ENCODE data around the gene SUSD1. TPM values are rescaled to one million over a fixed set of nuclear protein-coding genes. Genes with fewer than 3 reads are reported as not detected.

SUSD1 gene
- total and polyA plus RNA-seq, 2 donors (not counting 3 experiments of a cell fraction or from before 2014, with no cell fraction given) = 33.1 to 37.8 TPM

DNA sequence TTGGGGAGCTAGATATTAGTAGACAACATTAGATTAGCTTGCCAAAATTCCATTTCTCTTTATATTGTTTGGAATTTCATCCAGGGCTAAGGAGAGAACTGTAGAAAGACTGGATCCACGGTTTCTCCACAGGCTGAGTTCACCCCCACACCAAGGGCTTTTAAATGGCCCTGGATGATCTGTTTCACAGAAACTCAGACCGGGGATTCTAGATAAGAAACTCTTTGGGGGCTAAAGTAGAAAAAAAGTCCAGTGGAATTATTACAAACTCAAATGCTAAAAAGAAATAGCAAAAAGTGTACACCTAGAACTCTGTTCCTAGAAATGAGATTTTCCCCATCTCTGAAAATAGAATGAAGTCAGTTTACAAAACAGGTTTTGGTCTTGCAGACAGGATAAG is 80.9 kb downstream of the SUSD1 start:
- Histone ChIP-seq H3K4me3 (replicated peaks in 1 of 3; ENCODE audit: insufficient read depth in 1 of 3, low read depth in 1 of 3, low read length in 3 of 3) (no peak overlapping the region), H2AFZ (ENCODE audit: low read depth, low read length) (no peak overlapping the region), H4K20me1 (replicated peaks; ENCODE audit: control insufficient read depth, extremely low read depth, insufficient read depth, low read length) (no peaks in the 10 kb centered on the region), H3K36me3 (ENCODE audit: control insufficient read depth in 2 of 2, extremely low read depth in 1 of 2, insufficient read depth in 2 of 2, low read length in 2 of 2) (no peaks in the 10 kb centered on the region), H3K9me1 (replicated peaks; ENCODE audit: control insufficient read depth, extremely low read depth, insufficient read depth, low read length) (no peaks in the 10 kb centered on the region), H3K27me3 (ENCODE audit: control insufficient read depth in 2 of 2, insufficient read depth in 2 of 2, low read length in 2 of 2) (no peaks in the 10 kb centered on the region), H3K27ac (ENCODE audit: insufficient read depth, low read depth, low read length) (no peak overlapping the region), H3K4me1 (ENCODE audit: control insufficient read depth, extremely low read depth, insufficient read depth, low read length) (no peaks in the 10 kb centered on the region), H3K9ac (replicated peaks; ENCODE audit: extremely low read depth, insufficient read depth, low read length) (no peak overlapping the region), H3K79me2 (ENCODE audit: control insufficient read depth, insufficient read depth, low read length) (no peaks in the 10 kb centered on the region), H3K4me2 (ENCODE audit: insufficient read depth, low read length) (no peak overlapping the region), H3K9me3 (replicated peaks; ENCODE audit: control insufficient read depth, insufficient read depth, low read length) (no peaks in the 10 kb centered on the region)
- dilution Hi-C loops (cut with MboI; ENCODE audit: extremely low pct_ligation_motif_present, low sequenced_read_pairs) = no loop called here
- CTCF ChIA-PET = interaction anchor here (0.9 to 2.4 kb wide), 10 partner anchors 10 to 699 kb away, joined by 3 to 11 read pairs (median 4); partner anchors contain the start of gene PTBP3
- BruUV-seq (replicated peaks) = no TSS peak
- DNase-seq (ENCODE audit: low read depth, low spot score) (no peak), FAIRE-seq (no peak)
- intact Hi-C loops (cut with micrococcal nuclease) = loop anchor here (10.0 kb wide), 1 partner anchor 721 kb away; no protein-coding TSS in a partner anchor
- POLR2A ChIA-PET = no interaction called here
- TF ChIP-seq POLR2AphosphoS5 (IDR thresholded peaks at IDR 0.05; ENCODE audit: insufficient read depth, low read depth, low read length) (no peak), FOS (IDR thresholded peaks at IDR 0.05; ENCODE audit: borderline replicate concordance, insufficient read depth, low read length) (no peak), POLR2A (IDR thresholded peaks at IDR 0.05; ENCODE audit: low read depth, low read length) (no peak)

DNA sequence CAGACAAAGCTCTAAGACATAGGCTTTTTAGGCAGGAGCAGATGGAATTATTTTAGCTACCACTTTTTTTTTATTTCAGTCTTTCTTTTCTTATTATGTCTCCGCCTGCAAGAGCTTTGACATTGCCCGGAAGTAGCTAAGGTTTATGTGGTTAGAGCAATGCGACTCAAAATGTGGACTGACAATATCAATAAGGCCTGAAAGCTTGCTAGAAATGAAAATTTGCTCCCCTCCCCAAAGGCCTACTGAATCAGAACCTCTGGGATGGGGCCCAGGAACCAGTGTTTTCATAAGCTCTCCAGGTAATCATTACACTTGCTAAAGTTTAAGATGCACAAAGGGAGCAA is 81.3 kb downstream of the SUSD1 start:
- Histone ChIP-seq H3K27me3 (ENCODE audit: control insufficient read depth in 2 of 2, insufficient read depth in 2 of 2, low read length in 2 of 2) (no peaks in the 10 kb centered on the region), H3K9me1 (replicated peaks; ENCODE audit: control insufficient read depth, extremely low read depth, insufficient read depth, low read length) (no peaks in the 10 kb centered on the region), H4K20me1 (replicated peaks; ENCODE audit: control insufficient read depth, extremely low read depth, insufficient read depth, low read length) (no peaks in the 10 kb centered on the region), H3K4me1 (ENCODE audit: control insufficient read depth, extremely low read depth, insufficient read depth, low read length) (no peaks in the 10 kb centered on the region), H3K79me2 (ENCODE audit: control insufficient read depth, insufficient read depth, low read length) (no peaks in the 10 kb centered on the region), H3K36me3 (ENCODE audit: control insufficient read depth in 2 of 2, extremely low read depth in 1 of 2, insufficient read depth in 2 of 2, low read length in 2 of 2) (no peaks in the 10 kb centered on the region), H3K4me2 (ENCODE audit: insufficient read depth, low read length) (no peak overlapping the region), H3K27ac (ENCODE audit: insufficient read depth, low read depth, low read length) (no peak overlapping the region), H2AFZ (ENCODE audit: low read depth, low read length) (no peak overlapping the region), H3K9me3 (replicated peaks; ENCODE audit: control insufficient read depth, insufficient read depth, low read length) (no peaks in the 10 kb centered on the region), H3K4me3 (replicated peaks in 1 of 3; ENCODE audit: insufficient read depth in 1 of 3, low read depth in 1 of 3, low read length in 3 of 3) (no peak overlapping the region), H3K9ac (replicated peaks; ENCODE audit: extremely low read depth, insufficient read depth, low read length) (no peak overlapping the region)
- BruUV-seq (replicated peaks) = no TSS peak
- no peak for DNase-seq (ENCODE audit: low read depth, low spot score)
- ChIA-PET POLR2A (no interaction called here), CTCF (interaction anchor here (0.9 to 2.4 kb wide), 10 partner anchors 10 to 699 kb away, joined by 3 to 11 read pairs (median 4); partner anchors contain the start of gene PTBP3)
- dilution Hi-C loops (cut with MboI; ENCODE audit: extremely low pct_ligation_motif_present, low sequenced_read_pairs) = no loop called here
- intact Hi-C loops (cut with micrococcal nuclease) = loop anchor here (10.0 kb wide), 1 partner anchor 721 kb away; no protein-coding TSS in a partner anchor
- TF ChIP-seq POLR2AphosphoS5 (IDR thresholded peaks at IDR 0.05; ENCODE audit: insufficient read depth, low read depth, low read length) (no peak), JUN (IDR thresholded peaks at IDR 0.05; ENCODE audit: borderline replicate concordance, insufficient read depth, insufficient read length, low read depth) (no peak), EZH2 (IDR thresholded peaks at IDR 0.05; ENCODE audit: borderline replicate concordance, low read depth, low read length, severe bottlenecking) (no peak), FOS (IDR thresholded peaks at IDR 0.05; ENCODE audit: borderline replicate concordance, insufficient read depth, low read length) (no peak), MYC (IDR thresholded peaks at IDR 0.05; ENCODE audit: low read depth, low read length) (no peak)
- TF ChIP-seq, protein P1, sequence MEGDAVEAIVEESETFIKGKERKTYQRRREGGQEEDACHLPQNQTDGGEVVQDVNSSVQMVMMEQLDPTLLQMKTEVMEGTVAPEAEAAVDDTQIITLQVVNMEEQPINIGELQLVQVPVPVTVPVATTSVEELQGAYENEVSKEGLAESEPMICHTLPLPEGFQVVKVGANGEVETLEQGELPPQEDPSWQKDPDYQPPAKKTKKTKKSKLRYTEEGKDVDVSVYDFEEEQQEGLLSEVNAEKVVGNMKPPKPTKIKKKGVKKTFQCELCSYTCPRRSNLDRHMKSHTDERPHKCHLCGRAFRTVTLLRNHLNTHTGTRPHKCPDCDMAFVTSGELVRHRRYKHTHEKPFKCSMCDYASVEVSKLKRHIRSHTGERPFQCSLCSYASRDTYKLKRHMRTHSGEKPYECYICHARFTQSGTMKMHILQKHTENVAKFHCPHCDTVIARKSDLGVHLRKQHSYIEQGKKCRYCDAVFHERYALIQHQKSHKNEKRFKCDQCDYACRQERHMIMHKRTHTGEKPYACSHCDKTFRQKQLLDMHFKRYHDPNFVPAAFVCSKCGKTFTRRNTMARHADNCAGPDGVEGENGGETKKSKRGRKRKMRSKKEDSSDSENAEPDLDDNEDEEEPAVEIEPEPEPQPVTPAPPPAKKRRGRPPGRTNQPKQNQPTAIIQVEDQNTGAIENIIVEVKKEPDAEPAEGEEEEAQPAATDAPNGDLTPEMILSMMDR (IDR thresholded peaks at IDR 0.05; ENCODE audit: extremely low read depth in 1 of 2, insufficient read depth in 1 of 2, low read depth in 1 of 2, low read length in 2 of 2) = no peak
- FAIRE-seq = no peak

Data from endothelial cell of umbilical vein (primary cell).